Measurements from ENCODE around the gene ZNF22. TPM values are rescaled to one million over a fixed set of nuclear protein-coding genes. Genes with fewer than 3 reads are reported as not detected.

ZNF22 gene
- total RNA-seq, 1 donor from 2014 or later: 34.2 TPM

GRCh38 chr10:44990302-44990655 lies 10.4 kb upstream of the ZNF22 start:
- H3K4me3 Mint-ChIP-seq: no peak overlapping the region
- H3K4me1 Mint-ChIP-seq: no peaks in the 10 kb centered on the region
- no peaks in the 10 kb centered on the region for H3K9me3 Mint-ChIP-seq
- DNase-seq (no peak), ATAC-seq (ENCODE audit: low read depth) (no peak)
- H3K27ac Mint-ChIP-seq: no peak overlapping the region
- no peaks in the 10 kb centered on the region for H3K36me3 Mint-ChIP-seq (ENCODE audit: low read depth)
- POLR2A ChIA-PET: no interaction called here
- intact Hi-C loops (cut with micrococcal nuclease): no loop called here
- TF ChIP-seq CTCF (IDR thresholded peaks at IDR 0.05): no peak
- CTCF ChIA-PET: no interaction called here
- H3K27me3 Mint-ChIP-seq: peaks cover 2% of the 10 kb centered on the region

GRCh38 chr10:44990965-44991364 lies 9.8 kb upstream of the ZNF22 start:
- peaks cover 2% of the 10 kb centered on the region for H3K27me3 Mint-ChIP-seq
- no peak for DNase-seq
- POLR2A ChIA-PET: no interaction called here

GRCh38 chr10:44991571-44991970 lies 9.2 kb upstream of the ZNF22 start:
- H3K36me3 Mint-ChIP-seq (ENCODE audit: low read depth): no peaks in the 10 kb centered on the region
- H3K27me3 Mint-ChIP-seq: peaks cover 2% of the 10 kb centered on the region
- H3K27ac Mint-ChIP-seq: no peak overlapping the region
- intact Hi-C loops (cut with micrococcal nuclease): no loop called here
- no peak overlapping the region for H3K4me3 Mint-ChIP-seq
- ChIA-PET CTCF (no interaction called here), POLR2A (no interaction called here)
- DNase-seq: no peak
- H3K9me3 Mint-ChIP-seq: no peaks in the 10 kb centered on the region
- H3K4me1 Mint-ChIP-seq: no peaks in the 10 kb centered on the region
- ATAC-seq (ENCODE audit: low read depth): no peak
- TF ChIP-seq CTCF (IDR thresholded peaks at IDR 0.05): no peak

More at GRCh38 chr10:44990965-44991364, 9.8 kb upstream of the ZNF22 start:
- Mint-ChIP-seq H3K4me3 (no peak overlapping the region), H3K36me3 (ENCODE audit: low read depth) (no peaks in the 10 kb centered on the region), H3K27ac (no peak overlapping the region), H3K9me3 (no peaks in the 10 kb centered on the region), H3K4me1 (no peaks in the 10 kb centered on the region)
- intact Hi-C loops (cut with micrococcal nuclease): no loop called here
- CTCF ChIA-PET: no interaction called here
- no peak for ATAC-seq (ENCODE audit: low read depth)
- no peak for TF ChIP-seq CTCF (IDR thresholded peaks at IDR 0.05)

GRCh38 chr10:44992070-44992731 lies 8.5 kb upstream of the ZNF22 start:
- DNase-seq (no peak), ATAC-seq (ENCODE audit: low read depth) (no peak)
- Mint-ChIP-seq H3K27me3 (peaks cover 2% of the 10 kb centered on the region), H3K36me3 (ENCODE audit: low read depth) (no peaks in the 10 kb centered on the region), H3K4me1 (no peaks in the 10 kb centered on the region), H3K27ac (no peak overlapping the region), H3K9me3 (no peaks in the 10 kb centered on the region), H3K4me3 (no peak overlapping the region)
- TF ChIP-seq CTCF (IDR thresholded peaks at IDR 0.05): no peak
- intact Hi-C loops (cut with micrococcal nuclease): no loop called here
- POLR2A ChIA-PET: no interaction called here
- CTCF ChIA-PET: no interaction called here

GRCh38 chr10:44992732-44993225 lies 7.9 kb upstream of the ZNF22 start:
- Mint-ChIP-seq H3K4me3 (no peak overlapping the region), H3K27me3 (peaks cover 2% of the 10 kb centered on the region), H3K9me3 (no peaks in the 10 kb centered on the region), H3K27ac (no peak overlapping the region), H3K36me3 (ENCODE audit: low read depth) (no peaks in the 10 kb centered on the region), H3K4me1 (no peaks in the 10 kb centered on the region)
- ChIA-PET CTCF (no interaction called here), POLR2A (no interaction called here)
- intact Hi-C loops (cut with micrococcal nuclease): no loop called here
- no peak for ATAC-seq (ENCODE audit: low read depth)
- DNase-seq: no peak
- TF ChIP-seq CTCF (IDR thresholded peaks at IDR 0.05): no peak

All from activated B cell treated with CpG ODN at 0.5 μM for 24 hours (primary cell).